Gastrocnemius medialis (tissue), 4 donors: ENCODE measurements around the gene MON1B. TPM values are rescaled to one million over a fixed set of nuclear protein-coding genes. Genes with fewer than 3 reads are reported as not detected.

Experiments
- ATAC-seq, 2 donors: fragments of 150-250 bp; one replicate each; pipeline ENCODE4 v1.9.1; 2016
- DNase-seq, 2 donors: peaks; one replicate each; pipeline ENCODE4 v3.0.0-alpha.2; 2019
- H3K27ac ChIP-seq, 4 donors: fragments of 200-600 bp; sonication (generic); 1 replicate in 1 of 4; 2 replicates in 3 of 4; pipeline ENCODE4 v1.5.1; 2016 to 2018; ENCODE audit warnings: mild to moderate bottlenecking in 2 of 4, moderate library complexity in 1 of 4
- H3K27me3 ChIP-seq, 3 donors: fragments of 200-600 bp; sonication (generic) in 2 of 3; 1 replicate in 1 of 3; 2 replicates in 2 of 3; pipeline versions ENCODE4 v1.5.1 to v1.6.0; 2016 to 2019; ENCODE audit warnings: mild to moderate bottlenecking in 1 of 3, moderate library complexity in 1 of 3
- H3K36me3 ChIP-seq, 2 donors: fragments of 200-600 bp; sonication (generic) in 1 of 2; one replicate each; pipeline ENCODE4 v1.5.1; 2017 to 2018
- H3K4me1 ChIP-seq, 2 donors: fragments of 200-600 bp; sonication (generic) in 1 of 2; one replicate each; pipeline ENCODE4 v1.5.1; 2016 to 2017; ENCODE audit warnings: mild to moderate bottlenecking in 2 of 2
- H3K4me3 ChIP-seq, 4 donors: fragments of 200-600 bp; sonication (generic) in 3 of 4; 1 replicate in 1 of 4; 2 replicates in 3 of 4; pipeline ENCODE4 v1.5.1; 2016 to 2019; ENCODE audit warnings: mild to moderate bottlenecking in 2 of 4
- H3K9me3 ChIP-seq, 3 donors: fragments of 200-600 bp; sonication (generic) in 2 of 3; 1 replicate in 1 of 3; 2 replicates in 2 of 3; pipeline ENCODE4 v1.5.1; 2016 to 2019
- POLR2A ChIP-seq, 2 donors: fragments of 450-650 bp; IDR thresholded peaks; one replicate each; pipeline ENCODE4 v1.6.1; 2017; ENCODE audit warnings: antibody characterized with exemption in 2 of 2, mild to moderate bottlenecking in 2 of 2, moderate library complexity in 2 of 2
- in situ Hi-C, 4 donors: fragments of 200-750 bp; cut with MboI; loops; one replicate each; pipeline versions ENCODE4 v1.15.0 to v1.8.0; 2017; ENCODE audit warnings: low sequenced_read_pairs in 4 of 4
- intact Hi-C: fragments of 100-400 bp; cut with DNase I; formaldehyde crosslinking; loops from one replicate; pipeline ENCODE4 v1.15.1; 2023; ENCODE audit warnings: low total_unique reads
- total RNA-seq, 4 donors: library from RNA; depleted of rRNA; stranded (reverse); fragments of >200 nt; gene quantifications; one replicate each; pipeline versions ENCODE4 v1.1.0 to v1.2.3, GENCODE V29; 2016
- TF ChIP-seq, protein P1 (sequence below), 5 experiments: fragments of 450-650 bp in 3 of 5; fragments of 200-600 bp in 2 of 5; sonication (generic) in 2 of 5; IDR thresholded peaks in 4 of 5; conservative IDR thresholded peaks in 1 of 5; 1 replicate in 4 of 5; 2 replicates in 1 of 5; pipeline ENCODE4 v1.5.1; 2016 to 2019; ENCODE audit warnings: antibody characterized with exemption in 5 of 5, mild to moderate bottlenecking in 3 of 5, moderate library complexity in 3 of 5

Gene MON1B
- total RNA-seq, 4 donors from 2014 or later = 6.6 to 14.6 (median 10.6) TPM

DNA sequence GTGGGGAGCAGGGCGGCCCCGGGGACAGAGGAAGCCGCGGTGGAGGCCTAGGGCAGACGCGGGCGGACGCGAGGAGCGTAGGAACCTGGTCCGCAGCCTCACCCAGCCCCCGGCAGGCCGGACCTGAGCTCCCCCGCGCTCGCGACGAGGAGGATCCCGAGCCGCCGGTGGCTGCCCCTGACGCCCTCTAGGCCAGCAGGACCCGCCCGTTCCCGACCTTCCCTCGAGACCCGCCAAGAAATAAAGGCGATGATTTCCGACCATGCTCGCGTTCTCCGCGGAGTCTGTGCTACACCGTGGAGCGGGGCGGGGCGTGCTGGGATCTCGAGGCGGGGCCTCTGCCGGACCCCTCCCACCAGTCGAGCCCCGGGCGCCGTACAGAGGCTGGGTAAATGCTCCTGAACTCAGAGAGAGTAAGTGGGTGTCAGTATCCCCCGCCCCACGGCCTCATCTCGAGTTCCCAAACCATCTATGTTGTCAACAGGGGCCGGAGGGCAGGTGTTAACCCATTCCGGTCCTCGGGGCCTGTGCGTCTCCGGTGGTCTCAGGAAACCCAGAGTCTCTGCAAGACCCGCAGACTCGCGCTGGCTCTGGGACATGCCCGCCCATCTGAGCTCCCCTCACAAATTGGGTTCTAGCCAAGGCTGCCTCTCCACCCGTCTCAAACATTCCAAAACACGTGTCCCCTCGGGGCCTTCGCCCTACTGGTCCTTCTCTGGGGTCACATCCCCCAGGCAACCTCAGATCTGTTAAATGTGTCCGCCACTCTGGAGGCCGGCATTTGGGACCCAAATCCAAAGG, 22.0 kb downstream of the MON1B start:
- Histone ChIP-seq H3K27me3 (peaks cover 13 to 25% (median 18%) of the 10 kb centered on the region in 3 donors), H3K27ac (peak overlapping the region; percentile 51 to 70 (median 62)), H3K9me3 (no peaks in the 10 kb centered on the region), H3K4me1 (peaks cover 0 to 14% of the 10 kb centered on the region in 2 donors), H3K36me3 (no peaks in the 10 kb centered on the region), H3K4me3 (peak overlapping the region; percentile 62 to 80 (median 68))
- ATAC-seq = peak; percentile 37 to 70
- DNase-seq = no peak
- TF ChIP-seq, protein P1, sequence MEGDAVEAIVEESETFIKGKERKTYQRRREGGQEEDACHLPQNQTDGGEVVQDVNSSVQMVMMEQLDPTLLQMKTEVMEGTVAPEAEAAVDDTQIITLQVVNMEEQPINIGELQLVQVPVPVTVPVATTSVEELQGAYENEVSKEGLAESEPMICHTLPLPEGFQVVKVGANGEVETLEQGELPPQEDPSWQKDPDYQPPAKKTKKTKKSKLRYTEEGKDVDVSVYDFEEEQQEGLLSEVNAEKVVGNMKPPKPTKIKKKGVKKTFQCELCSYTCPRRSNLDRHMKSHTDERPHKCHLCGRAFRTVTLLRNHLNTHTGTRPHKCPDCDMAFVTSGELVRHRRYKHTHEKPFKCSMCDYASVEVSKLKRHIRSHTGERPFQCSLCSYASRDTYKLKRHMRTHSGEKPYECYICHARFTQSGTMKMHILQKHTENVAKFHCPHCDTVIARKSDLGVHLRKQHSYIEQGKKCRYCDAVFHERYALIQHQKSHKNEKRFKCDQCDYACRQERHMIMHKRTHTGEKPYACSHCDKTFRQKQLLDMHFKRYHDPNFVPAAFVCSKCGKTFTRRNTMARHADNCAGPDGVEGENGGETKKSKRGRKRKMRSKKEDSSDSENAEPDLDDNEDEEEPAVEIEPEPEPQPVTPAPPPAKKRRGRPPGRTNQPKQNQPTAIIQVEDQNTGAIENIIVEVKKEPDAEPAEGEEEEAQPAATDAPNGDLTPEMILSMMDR (IDR thresholded peaks at IDR 0.05 in 4 of 5, conservative IDR thresholded peaks at IDR 0.05 in 1 of 5) = no peak
- TF ChIP-seq POLR2A (IDR thresholded peaks at IDR 0.05) = no peak
- intact Hi-C loops (no loop called here), in situ Hi-C loops (no loop called here)

DNA sequence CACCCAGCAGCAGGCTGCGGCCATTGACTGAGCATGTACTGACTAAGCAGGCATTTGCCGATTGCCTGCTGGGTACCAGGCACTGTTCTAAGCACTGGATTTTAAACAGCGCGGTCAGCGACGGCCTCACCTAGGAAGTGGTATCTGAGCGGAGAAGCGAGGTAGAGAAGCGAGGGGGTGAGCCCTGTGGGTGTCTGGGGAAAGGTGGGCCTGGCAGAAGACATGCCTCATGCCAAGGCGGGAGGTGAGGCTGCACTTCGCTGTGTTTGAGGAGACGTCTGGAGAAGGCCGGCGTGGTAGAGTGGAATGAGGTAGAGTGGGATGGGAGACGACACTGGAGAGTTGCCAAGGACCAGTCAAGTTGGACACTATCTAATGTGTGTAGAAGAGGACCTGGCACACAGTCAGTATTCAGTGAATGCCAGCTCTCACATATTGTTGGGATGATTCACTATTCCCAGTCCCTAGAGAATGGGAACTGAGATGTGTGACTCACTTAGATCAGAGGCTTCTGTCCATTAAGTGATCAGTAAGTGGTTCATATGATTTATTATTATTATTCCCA, 22.6 kb downstream of the MON1B start:
- ATAC-seq = no peak
- no peaks in the 10 kb centered on the region for H3K9me3 ChIP-seq
- TF ChIP-seq, protein P1 (IDR thresholded peaks at IDR 0.05 in 4 of 5, conservative IDR thresholded peaks at IDR 0.05 in 1 of 5) = no peak
- TF ChIP-seq POLR2A (IDR thresholded peaks at IDR 0.05) = no peak
- H3K27me3 ChIP-seq = peaks cover 13 to 25% (median 18%) of the 10 kb centered on the region in 3 donors
- no peaks in the 10 kb centered on the region for H3K36me3 ChIP-seq
- no peak overlapping the region for H3K27ac ChIP-seq
- DNase-seq = no peak
- peaks cover 0 to 14% of the 10 kb centered on the region in 2 donors for H3K4me1 ChIP-seq
- intact Hi-C loops (no loop called here), in situ Hi-C loops (no loop called here)
- no peak overlapping the region for H3K4me3 ChIP-seq

DNA sequence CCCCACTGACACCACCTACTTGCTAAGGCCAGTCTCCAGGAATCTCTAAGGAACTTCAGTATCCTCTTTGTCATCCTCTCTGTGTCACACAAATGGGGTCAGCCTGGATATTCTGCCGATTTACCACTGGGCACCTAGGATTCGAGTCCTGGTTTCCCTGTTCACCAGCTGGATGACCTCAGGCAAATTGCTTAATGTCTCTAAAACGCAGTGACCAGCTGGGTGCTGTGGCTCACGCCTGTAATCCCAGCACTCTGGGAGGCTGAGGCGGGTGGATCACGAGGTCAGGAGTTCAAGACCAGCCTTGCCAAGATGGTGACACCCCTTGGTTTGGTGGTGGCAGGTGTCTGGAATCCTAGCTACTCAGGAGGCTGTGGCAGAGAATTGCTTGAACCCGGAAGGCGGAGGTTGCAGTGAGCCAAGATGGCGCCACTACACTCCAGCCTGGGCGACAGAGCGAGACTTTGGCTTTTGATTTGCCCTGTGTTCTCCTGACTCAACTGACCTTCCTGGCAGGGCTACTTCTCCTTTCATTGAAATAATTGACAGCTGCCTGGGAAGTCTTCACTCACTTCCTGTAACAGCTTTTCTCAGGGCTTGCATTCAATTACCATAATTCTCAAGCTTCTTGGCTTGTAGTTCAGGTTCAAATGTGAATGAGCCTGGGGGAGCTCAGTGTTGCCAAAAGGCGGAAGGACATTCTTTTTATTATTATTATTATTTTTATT, 23.6 kb downstream of the MON1B start:
- Histone ChIP-seq H3K27ac (no peak overlapping the region), H3K27me3 (peaks cover 13 to 25% (median 18%) of the 10 kb centered on the region in 3 donors), H3K4me3 (no peak overlapping the region), H3K4me1 (peaks cover 0 to 14% of the 10 kb centered on the region in 2 donors), H3K36me3 (no peaks in the 10 kb centered on the region), H3K9me3 (no peaks in the 10 kb centered on the region)
- no peak for TF ChIP-seq POLR2A (IDR thresholded peaks at IDR 0.05)
- TF ChIP-seq, protein P1 (IDR thresholded peaks at IDR 0.05 in 4 of 5, conservative IDR thresholded peaks at IDR 0.05 in 1 of 5) = no peak
- ATAC-seq (no peak), DNase-seq (no peak)
- in situ Hi-C loops = no loop called here
- intact Hi-C loops = no loop called here

DNA sequence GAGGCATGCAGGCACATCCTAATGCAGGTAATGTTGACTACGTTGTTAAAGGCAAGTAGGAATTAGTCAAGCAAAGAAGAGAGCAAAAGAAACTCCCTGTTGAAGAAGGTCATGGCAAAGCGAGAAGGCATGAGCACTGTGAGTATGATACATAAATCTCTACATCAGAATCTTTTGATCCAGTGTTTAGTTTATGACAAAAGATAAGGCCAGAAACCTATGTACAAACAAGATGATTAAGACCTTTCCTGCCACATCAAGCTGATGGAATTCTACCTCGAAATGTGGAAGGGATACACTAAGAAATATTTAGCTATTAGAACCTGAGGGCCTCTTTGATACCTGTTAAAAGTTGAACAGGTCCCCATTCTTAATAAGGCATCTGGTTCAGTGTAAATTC, 28.4 kb downstream of the MON1B start:
- Histone ChIP-seq H3K36me3 (no peaks in the 10 kb centered on the region), H3K9me3 (no peaks in the 10 kb centered on the region), H3K27ac (no peak overlapping the region), H3K4me1 (no peaks in the 10 kb centered on the region), H3K4me3 (no peak overlapping the region), H3K27me3 (no peaks in the 10 kb centered on the region)
- in situ Hi-C loops (no loop called here), intact Hi-C loops (no loop called here)
- no peak for ATAC-seq
- DNase-seq = no peak
- TF ChIP-seq, protein P1 (IDR thresholded peaks at IDR 0.05 in 4 of 5, conservative IDR thresholded peaks at IDR 0.05 in 1 of 5) = no peak
- no peak for TF ChIP-seq POLR2A (IDR thresholded peaks at IDR 0.05)
